ENCODE results near the gene PRR35. TPM values are rescaled to one million over a fixed set of nuclear protein-coding genes. Genes with fewer than 3 reads are reported as not detected.

PRR35 gene
- total RNA-seq, 1 experiment from 2014 or later: not detected

- H3K4me1 Mint-ChIP-seq (ENCODE audit: low read depth, unreplicated experiment): peaks cover 24% of the 10 kb centered on the region
- TF ChIP-seq CTCF (IDR thresholded peaks at IDR 0.05; ENCODE audit: unreplicated experiment): no peak
- CTCF ChIA-PET: interaction anchor here (0.6 kb wide), 1 partner anchor 126 kb away, joined by 3 read pairs; no protein-coding TSS in a partner anchor
- peaks cover 78% of the 10 kb centered on the region for H3K36me3 Mint-ChIP-seq (ENCODE audit: insufficient read depth, unreplicated experiment)
- no peaks in the 10 kb centered on the region for H3K27me3 Mint-ChIP-seq (ENCODE audit: unreplicated experiment)
- no peak overlapping the region for H3K4me3 Mint-ChIP-seq (ENCODE audit: low read depth, unreplicated experiment)
- H3K9me3 Mint-ChIP-seq (ENCODE audit: low read depth, unreplicated experiment): no peaks in the 10 kb centered on the region
- intact Hi-C loops (cut with micrococcal nuclease; ENCODE audit: unreplicated experiment): no loop called here
- no peak for DNase-seq
- BruUV-seq (replicated peaks): no TSS peak
- H3K27ac Mint-ChIP-seq (ENCODE audit: unreplicated experiment): no peak overlapping the region
Measured at GRCh38 chr16:583815-584591, 23.8 kb downstream of the PRR35 start.

GRCh38 chr16:585351-585750 lies 25.2 kb downstream of the PRR35 start:
- H3K27ac Mint-ChIP-seq (ENCODE audit: unreplicated experiment): peak overlapping the region; percentile 97
- DNase-seq: peak; percentile 82
- CTCF ChIA-PET: interaction anchor here (0.8 to 1.0 kb wide), 2 partner anchors 8 to 58 kb away, joined by 3 to 4 read pairs; no protein-coding TSS in a partner anchor
- no peak overlapping the region for H3K4me3 Mint-ChIP-seq (ENCODE audit: low read depth, unreplicated experiment)
- BruUV-seq (replicated peaks): no TSS peak
- TF ChIP-seq CTCF (IDR thresholded peaks at IDR 0.05; ENCODE audit: unreplicated experiment): peak; percentile 35
- intact Hi-C loops (cut with micrococcal nuclease; ENCODE audit: unreplicated experiment): no loop called here
- no peaks in the 10 kb centered on the region for H3K9me3 Mint-ChIP-seq (ENCODE audit: low read depth, unreplicated experiment)
- H3K4me1 Mint-ChIP-seq (ENCODE audit: low read depth, unreplicated experiment): peaks cover 25% of the 10 kb centered on the region
- H3K36me3 Mint-ChIP-seq (ENCODE audit: insufficient read depth, unreplicated experiment): peaks cover 89% of the 10 kb centered on the region
- no peaks in the 10 kb centered on the region for H3K27me3 Mint-ChIP-seq (ENCODE audit: unreplicated experiment)

GRCh38 chr16:586047-586644 lies 26.0 kb downstream of the PRR35 start:
- H3K4me3 Mint-ChIP-seq (ENCODE audit: low read depth, unreplicated experiment): no peak overlapping the region
- TF ChIP-seq CTCF (IDR thresholded peaks at IDR 0.05; ENCODE audit: unreplicated experiment): no peak
- peaks cover 33% of the 10 kb centered on the region for H3K4me1 Mint-ChIP-seq (ENCODE audit: low read depth, unreplicated experiment)
- TSS peak; percentile 40 for BruUV-seq (replicated peaks)
- no peak for DNase-seq
- peak overlapping the region; percentile 97 for H3K27ac Mint-ChIP-seq (ENCODE audit: unreplicated experiment)
- peaks cover 94% of the 10 kb centered on the region for H3K36me3 Mint-ChIP-seq (ENCODE audit: insufficient read depth, unreplicated experiment)
- CTCF ChIA-PET: interaction anchor here (0.8 to 1.0 kb wide), 2 partner anchors 7 to 59 kb away, joined by 3 to 4 read pairs; no protein-coding TSS in a partner anchor
- H3K27me3 Mint-ChIP-seq (ENCODE audit: unreplicated experiment): no peaks in the 10 kb centered on the region
- no peaks in the 10 kb centered on the region for H3K9me3 Mint-ChIP-seq (ENCODE audit: low read depth, unreplicated experiment)
- intact Hi-C loops (cut with micrococcal nuclease; ENCODE audit: unreplicated experiment): no loop called here

- Mint-ChIP-seq H3K36me3 (ENCODE audit: insufficient read depth, unreplicated experiment) (peaks cover 94% of the 10 kb centered on the region), H3K27me3 (ENCODE audit: unreplicated experiment) (no peaks in the 10 kb centered on the region), H3K4me3 (ENCODE audit: low read depth, unreplicated experiment) (peak overlapping the region; percentile 92), H3K27ac (ENCODE audit: unreplicated experiment) (peak overlapping the region; percentile 97), H3K4me1 (ENCODE audit: low read depth, unreplicated experiment) (peaks cover 41% of the 10 kb centered on the region), H3K9me3 (ENCODE audit: low read depth, unreplicated experiment) (no peaks in the 10 kb centered on the region)
- intact Hi-C loops (cut with micrococcal nuclease; ENCODE audit: unreplicated experiment): no loop called here
- no peak for DNase-seq
- CTCF ChIA-PET: interaction anchor here (0.7 kb wide), 1 partner anchor 10 kb away, joined by 4 read pairs; no protein-coding TSS in a partner anchor
- TF ChIP-seq CTCF (IDR thresholded peaks at IDR 0.05; ENCODE audit: unreplicated experiment): no peak
- no TSS peak for BruUV-seq (replicated peaks)
Measured at GRCh38 chr16:586645-587590, 26.7 kb downstream of the PRR35 start.

Measured in Calu3 (cell line).